Caco-2 (cell line): Measurements from ENCODE around the gene FRMD6. TPM values are rescaled to one million over a fixed set of nuclear protein-coding genes. Genes with fewer than 3 reads are reported as not detected.

Experiments used
- BruUV-seq: library from RNA; stranded (reverse); fragments of 400-500 nt; replicated peaks from 2 replicates; lab custom pipeline; 2021; lab: Mats Ljungman, UMichigan
- CTCF ChIA-PET: fragments of 300-600 bp; sonication (Branson Sonifier 250); formaldehyde crosslinking; loops from one replicate; lab custom pipeline; 2022; ENCODE audit warnings: antibody characterized with exemption; lab: Charles Lee
- POLR2A ChIA-PET: fragments of 300-600 bp; sonication (Branson Sonifier 250); formaldehyde crosslinking; loops from one replicate; lab custom pipeline; 2022; ENCODE audit warnings: antibody characterized with exemption; lab: Charles Lee
- DNase-seq, 2 experiments: peaks; one replicate each; pipeline versions ENCODE4 v3.0.0 to v3.0.0-alpha.2; 2020 to 2022
- H3K27me3 ChIP-seq: replicated peaks from 2 replicates; pipeline ENCODE4 v1.6.0; 2011; ENCODE audit warnings: low read length; ENCODE audit not compliant: control insufficient read depth, insufficient read depth
- H3K36me3 ChIP-seq: 2 replicates; pipeline ENCODE4 v1.5.1; 2011; ENCODE audit warnings: low read length; ENCODE audit not compliant: control insufficient read depth, insufficient read depth
- H3K4me1 ChIP-seq: fragments of 250-450 bp; sonication (Bioruptor Pico); 2 replicates; pipeline ENCODE4 v1.5.1; 2020; ENCODE audit warnings: mild to moderate bottlenecking
- H3K4me3 ChIP-seq: 2 replicates; pipeline ENCODE4 v1.5.1; 2011; ENCODE audit warnings: low read depth, mild to moderate bottlenecking, control low read depth, low read length
- H3K9me3 ChIP-seq: fragments of 250-450 bp; sonication (Bioruptor Pico); 2 replicates; pipeline ENCODE4 v1.5.1; 2020; ENCODE audit warnings: mild to moderate bottlenecking, moderate library complexity
- H3K27ac Mint-ChIP-seq: one replicate; pipeline ENCODE4 v1.8.0; 2022; ENCODE audit warnings: mixed read lengths; ENCODE audit not compliant: unreplicated experiment
- H3K27me3 Mint-ChIP-seq: one replicate; pipeline ENCODE4 v1.8.0; 2022; ENCODE audit warnings: mixed read lengths; ENCODE audit not compliant: insufficient read depth, unreplicated experiment
- H3K36me3 Mint-ChIP-seq: one replicate; pipeline ENCODE4 v1.8.0; 2022; ENCODE audit warnings: mild to moderate bottlenecking, mixed read lengths; ENCODE audit not compliant: insufficient read depth, unreplicated experiment
- H3K4me1 Mint-ChIP-seq: one replicate; pipeline ENCODE4 v1.8.0; 2022; ENCODE audit warnings: low read depth, mixed read lengths; ENCODE audit not compliant: unreplicated experiment
- H3K4me3 Mint-ChIP-seq: one replicate; pipeline ENCODE4 v1.8.0; 2022; ENCODE audit warnings: mild to moderate bottlenecking, moderate library complexity, mixed read lengths; ENCODE audit not compliant: unreplicated experiment
- H3K9me3 Mint-ChIP-seq: one replicate; pipeline ENCODE4 v1.8.0; 2022; ENCODE audit warnings: mixed read lengths; ENCODE audit not compliant: unreplicated experiment
- CTCF ChIP-seq, 2 experiments: fragments of 200-600 bp in 1 of 2; IDR thresholded peaks; 1 replicate in 1 of 2; 2 replicates in 1 of 2; pipeline versions ENCODE4 v1.5.1 to v1.8.0; 2011 to 2022; ENCODE audit warnings: antibody characterized with exemption in 1 of 2, control low read depth in 1 of 2, inconsistent platforms in 1 of 2, low read depth in 1 of 2, low read length in 1 of 2, mild to moderate bottlenecking in 1 of 2, moderate library complexity in 1 of 2; ENCODE audit not compliant: insufficient read depth in 1 of 2, severe bottlenecking in 1 of 2, unreplicated experiment in 1 of 2
- intact Hi-C: fragments of 100-400 bp; cut with micrococcal nuclease; formaldehyde crosslinking; loops from one replicate; pipeline ENCODE4 v1.10.0; 2022; ENCODE audit not compliant: unreplicated experiment
- total RNA-seq: library from RNA; stranded (reverse); gene quantifications from 2 replicates; pipeline ENCODE4 v1.2.3, GENCODE V29; 2022

The FRMD6 gene
- total RNA-seq, 1 experiment from 2014 or later = 35.7 TPM

GRCh38 chr14:51701951-51702350 lies 50.2 kb downstream of the FRMD6 start:
- intact Hi-C loops = no loop called here
- H3K4me1 ChIP-seq = 0 out of 2 replicates have a peak, but pooled peaks cover 3% of the 10 kb centered on the region
- TF ChIP-seq CTCF (IDR thresholded peaks at IDR 0.05; ENCODE audit: insufficient read depth in 1 of 2, low read depth in 1 of 2, low read length in 1 of 2, severe bottlenecking in 1 of 2, unreplicated experiment in 1 of 2) = no peak
- CTCF ChIA-PET = no interaction called here
- no peaks in the 10 kb centered on the region for H3K9me3 Mint-ChIP-seq
- no peak overlapping the region for H3K4me3 Mint-ChIP-seq
- H3K4me1 Mint-ChIP-seq = peaks cover 11% of the 10 kb centered on the region
- H3K27ac Mint-ChIP-seq = no peak overlapping the region
- POLR2A ChIA-PET = interaction anchor here (0.7 kb wide), 1 partner anchor 51 kb away, joined by 4 read pairs; no protein-coding TSS in a partner anchor
- H3K27me3 ChIP-seq = no peaks in the 10 kb centered on the region
- H3K9me3 ChIP-seq = no peaks in the 10 kb centered on the region
- no peak overlapping the region for H3K4me3 ChIP-seq
- H3K27me3 Mint-ChIP-seq = no peaks in the 10 kb centered on the region
- peaks cover 38% of the 10 kb centered on the region for H3K36me3 Mint-ChIP-seq
- BruUV-seq = no TSS peak
- no peaks in the 10 kb centered on the region; the same call in 1 of the 2 replicates for H3K36me3 ChIP-seq
- DNase-seq = no peak

GRCh38 chr14:51703787-51704186 lies 52.1 kb downstream of the FRMD6 start:
- 0 out of 2 replicates have a peak, but pooled peaks cover 3% of the 10 kb centered on the region for H3K4me1 ChIP-seq
- POLR2A ChIA-PET = interaction anchor here (0.6 kb wide), 1 partner anchor 52 kb away, joined by 4 read pairs; the partner anchor contains the start of gene FRMD6
- CTCF ChIA-PET = no interaction called here
- H3K36me3 Mint-ChIP-seq = peaks cover 47% of the 10 kb centered on the region
- no peaks in the 10 kb centered on the region for H3K9me3 Mint-ChIP-seq
- peaks cover 11% of the 10 kb centered on the region for H3K4me1 Mint-ChIP-seq
- no peak overlapping the region for H3K4me3 ChIP-seq
- H3K27me3 ChIP-seq = no peaks in the 10 kb centered on the region
- H3K36me3 ChIP-seq = no peaks in the 10 kb centered on the region; the same call in none of the 2 replicates
- H3K27ac Mint-ChIP-seq = no peak overlapping the region
- no TSS peak for BruUV-seq
- no peaks in the 10 kb centered on the region for H3K9me3 ChIP-seq
- DNase-seq = no peak
- no peak for TF ChIP-seq CTCF (IDR thresholded peaks at IDR 0.05; ENCODE audit: insufficient read depth in 1 of 2, low read depth in 1 of 2, low read length in 1 of 2, severe bottlenecking in 1 of 2, unreplicated experiment in 1 of 2)
- H3K27me3 Mint-ChIP-seq = no peaks in the 10 kb centered on the region
- H3K4me3 Mint-ChIP-seq = no peak overlapping the region
- intact Hi-C loops = no loop called here

- TF ChIP-seq CTCF (IDR thresholded peaks at IDR 0.05; ENCODE audit: insufficient read depth in 1 of 2, low read depth in 1 of 2, low read length in 1 of 2, severe bottlenecking in 1 of 2, unreplicated experiment in 1 of 2) = no peak
- Histone ChIP-seq H3K27me3 (no peaks in the 10 kb centered on the region), H3K9me3 (no peaks in the 10 kb centered on the region), H3K36me3 (no peaks in the 10 kb centered on the region; the same call in none of the 2 replicates), H3K4me3 (no peak overlapping the region), H3K4me1 (0 out of 2 replicates have a peak, but pooled peaks cover 3% of the 10 kb centered on the region)
- Mint-ChIP-seq H3K4me1 (peaks cover 11% of the 10 kb centered on the region), H3K27ac (no peak overlapping the region), H3K36me3 (peaks cover 43% of the 10 kb centered on the region), H3K27me3 (no peaks in the 10 kb centered on the region), H3K4me3 (no peak overlapping the region), H3K9me3 (no peaks in the 10 kb centered on the region)
- ChIA-PET POLR2A (no interaction called here), CTCF (no interaction called here)
- BruUV-seq = no TSS peak
- no peak for DNase-seq
- intact Hi-C loops = no loop called here
Measured at GRCh38 chr14:51704545-51704944, 52.8 kb downstream of the FRMD6 start.
